Measurements from ENCODE around the gene ADARB2. TPM values are rescaled to one million over a fixed set of nuclear protein-coding genes. Genes with fewer than 3 reads are reported as not detected.

Gene ADARB2
- polyA plus RNA-seq, 1 of the 3 experiments (the other 2 are of a cell fraction), result not detected

- no peaks in the 10 kb centered on the region for H3K9me3 ChIP-seq
- no peaks in the 10 kb centered on the region; a peak in 1 of 4 replicates for H3K4me1 ChIP-seq (ENCODE audit: control insufficient read depth in 1 of 2, insufficient read depth in 2 of 2, low read depth in 1 of 2, low read length in 1 of 2)
- H2AFZ ChIP-seq (ENCODE audit: low read depth), result no peak overlapping the region
- H3K79me2 ChIP-seq (ENCODE audit: insufficient read depth), result no peaks in the 10 kb centered on the region
- DNase-seq, result no peak
- no peak overlapping the region for H3K27ac ChIP-seq (ENCODE audit: low read depth in 2 of 2, low read length in 1 of 2)
- no peaks in the 10 kb centered on the region for H3K27me3 ChIP-seq (ENCODE audit: insufficient read depth)
- TF ChIP-seq TAF1 (IDR thresholded peaks at IDR 0.05; ENCODE audit: borderline replicate concordance, low read depth, low read length), result no peak
- no peak for TF ChIP-seq ZBTB33 (IDR thresholded peaks at IDR 0.05; ENCODE audit: borderline replicate concordance, low read depth)
- TF ChIP-seq REST (IDR thresholded peaks at IDR 0.05; ENCODE audit: low read depth, low read length), result no peak
- no peak for TF ChIP-seq PBX3 (IDR thresholded peaks at IDR 0.05)
- TF ChIP-seq RFX5 (IDR thresholded peaks at IDR 0.05; ENCODE audit: low read length), result no peak
- no peak for TF ChIP-seq NRF1 (IDR thresholded peaks at IDR 0.05; ENCODE audit: low read depth, low read length)
- TF ChIP-seq POLR2AphosphoS5 (IDR thresholded peaks at IDR 0.05; ENCODE audit: low read depth, low read length), result no peak
- no peak for TF ChIP-seq ELF1 (IDR thresholded peaks at IDR 0.05)
- TF ChIP-seq USF1 (IDR thresholded peaks at IDR 0.05; ENCODE audit: borderline replicate concordance, low read depth), result no peak
- no peak for TF ChIP-seq IRF3 (IDR thresholded peaks at IDR 0.05; ENCODE audit: low read depth, low read length)
- TF ChIP-seq FOXM1 (IDR thresholded peaks at IDR 0.05; ENCODE audit: low read depth), result no peak
- TF ChIP-seq EP300 (IDR thresholded peaks at IDR 0.05; ENCODE audit: borderline replicate concordance in 1 of 2, low read depth in 1 of 2, low read length in 1 of 2), result no peak
- no peak for TF ChIP-seq JUND (IDR thresholded peaks at IDR 0.05)
- no peak for TF ChIP-seq NFIC (IDR thresholded peaks at IDR 0.05; ENCODE audit: borderline replicate concordance)
- TF ChIP-seq TEAD4 (IDR thresholded peaks at IDR 0.05; ENCODE audit: borderline replicate concordance, insufficient read depth), result no peak
- no peak for TF ChIP-seq RCOR1 (IDR thresholded peaks at IDR 0.05; ENCODE audit: low read length)
- TF ChIP-seq SIN3A (IDR thresholded peaks at IDR 0.05; ENCODE audit: borderline replicate concordance, low read depth, low read length), result no peak
- no peak for TF ChIP-seq MXI1 (IDR thresholded peaks at IDR 0.05; ENCODE audit: low read depth, low read length)
- no peak for TF ChIP-seq RAD21 (IDR thresholded peaks at IDR 0.05; ENCODE audit: low read length)
- TF ChIP-seq RXRA (IDR thresholded peaks at IDR 0.05; ENCODE audit: borderline replicate concordance, low read depth), result no peak
- no peak overlapping the region for H3K4me2 ChIP-seq
- no peak overlapping the region for H3K9ac ChIP-seq
- POLR2A ChIA-PET, result no interaction called here
- H3K36me3 ChIP-seq (replicated peaks in 1 of 2; ENCODE audit: control insufficient read depth in 1 of 2, insufficient read depth in 2 of 2, low read length in 1 of 2), result no peaks in the 10 kb centered on the region
- H3F3A ChIP-seq (replicated peaks; ENCODE audit: insufficient read depth), result no peaks in the 10 kb centered on the region
- no peaks in the 10 kb centered on the region for H4K20me1 ChIP-seq (ENCODE audit: insufficient read depth)
- H3K9me2 ChIP-seq, result no peaks in the 10 kb centered on the region
- CTCF ChIA-PET, result no interaction called here
- WGBS (ENCODE audit: low lambda C conversion rate), result 31% methylated on average over 13 of the region's 13 CpGs
- H3K4me3 ChIP-seq (ENCODE audit: low read depth in 2 of 2, low read length in 1 of 2), result no peak overlapping the region
Observed at GRCh38 chr10:1679821-1680650, 57.3 kb downstream of the ADARB2 start.
